ENCODE measurements around the gene FAM209A.
"Not testable (repeated sequence)": the region's sequence is repeated elsewhere in the genome, so short reads cannot be mapped to it uniquely, and the experiment has no call there.

Gene FAM209A

DNA sequence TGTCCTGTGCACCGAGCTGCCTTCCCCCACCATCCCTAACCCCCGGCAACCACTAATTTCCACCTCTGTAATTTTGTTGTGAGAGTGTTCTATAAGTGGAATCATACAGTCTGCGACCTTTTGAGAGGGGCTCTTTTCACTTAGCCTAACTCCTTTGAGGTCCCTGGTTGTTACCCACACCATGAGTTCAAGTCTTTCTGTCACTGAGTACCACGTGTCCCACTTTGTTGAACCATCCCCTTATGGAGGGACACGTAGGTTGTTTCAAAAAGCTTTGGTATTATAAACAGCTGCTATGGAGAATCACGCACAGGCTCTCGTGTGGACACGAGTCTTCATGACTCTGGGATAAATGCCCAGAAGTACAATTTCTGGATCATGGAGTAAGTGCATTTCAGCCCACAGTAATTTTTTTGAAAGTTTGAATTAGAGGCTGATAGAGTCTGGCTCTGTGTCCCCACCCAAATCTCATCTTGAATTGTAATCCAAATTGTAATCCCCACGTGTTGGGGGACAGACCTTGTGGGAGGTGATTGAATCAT, 18.0 kb downstream of the FAM209A start:
- no peak for DNase-seq

GRCh38 chr20:56551571-56551970, 27.0 kb downstream of the FAM209A start:
- no peak for DNase-seq

- DNase-seq, result no peak
Observed at GRCh38 chr20:56552911-56553629, 28.5 kb downstream of the FAM209A start.

DNA sequence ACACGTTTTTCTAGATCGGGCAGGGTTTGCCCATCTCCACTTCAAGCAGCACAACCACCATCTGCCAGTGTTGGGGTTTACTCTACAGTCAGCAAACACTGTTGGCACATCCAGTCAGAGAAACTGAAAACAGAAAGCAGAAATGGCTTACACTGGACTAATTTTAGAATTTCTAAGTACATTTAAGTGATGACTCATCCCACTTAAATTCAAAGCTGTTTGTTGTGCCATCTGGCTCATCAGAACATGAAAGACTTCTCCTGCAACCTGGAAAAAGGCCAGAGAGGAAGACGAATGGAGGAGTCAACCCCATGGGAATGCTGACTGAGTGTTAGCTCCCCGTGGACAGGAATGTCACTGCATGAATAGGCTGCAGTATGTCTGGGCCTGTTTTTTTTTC, 30.3 kb downstream of the FAM209A start:
- no peak for DNase-seq

DNA sequence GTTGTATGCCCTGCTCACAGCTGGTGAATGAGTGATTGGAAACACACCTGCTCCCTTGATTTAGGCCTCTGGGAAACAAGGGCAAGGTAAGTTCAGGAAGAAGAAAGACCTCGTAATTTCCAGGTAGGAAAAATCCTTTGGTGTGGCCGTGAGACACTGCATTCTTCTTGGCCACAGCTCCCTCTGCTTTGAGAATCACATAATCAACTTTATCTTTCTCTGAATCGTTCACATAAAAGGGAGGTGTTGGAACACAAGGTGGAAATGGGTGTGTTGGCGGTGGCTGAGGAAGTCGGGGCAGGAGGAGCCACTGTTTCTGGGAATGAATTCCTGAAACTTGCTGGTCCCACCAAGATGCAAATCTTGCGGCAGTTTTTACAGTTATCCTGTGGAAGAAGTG, 34.4 kb downstream of the FAM209A start:
- DNase-seq, result no peak

DNA sequence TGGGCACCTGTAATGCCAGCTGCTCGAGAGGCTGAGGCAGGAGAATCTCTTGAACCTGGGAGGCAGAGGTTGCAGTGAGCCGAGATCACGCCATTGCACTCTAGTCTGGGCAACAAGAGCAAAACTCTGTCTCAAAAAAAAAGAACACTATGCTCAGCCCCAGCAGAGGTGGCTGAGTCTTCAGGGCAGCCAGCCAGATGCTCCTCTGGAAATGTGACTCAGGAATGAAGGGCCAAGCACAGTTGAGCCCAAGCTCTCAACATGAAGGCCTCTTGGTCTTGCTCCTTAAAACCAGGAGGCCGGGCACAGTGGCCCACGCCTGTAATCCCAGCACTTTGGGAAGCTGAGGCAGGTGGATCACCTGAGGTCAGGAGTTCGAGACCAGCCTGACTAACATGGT, 40.0 kb downstream of the FAM209A start:
- not testable (repeated sequence) for DNase-seq

GRCh38 chr20:56565511-56565910, 41.0 kb downstream of the FAM209A start:
- DNase-seq, result no peak

GRCh38 chr20:56566621-56567020, 42.1 kb downstream of the FAM209A start:
- DNase-seq, result no peak

GRCh38 chr20:56570832-56571231, 46.3 kb downstream of the FAM209A start:
- no peak for DNase-seq

GRCh38 chr20:56572172-56572571, 47.6 kb downstream of the FAM209A start:
- no peak for DNase-seq

- DNase-seq, result no peak
Observed at GRCh38 chr20:56573986-56574385, 49.4 kb downstream of the FAM209A start.

GRCh38 chr20:56574531-56575142, 50.1 kb downstream of the FAM209A start:
- DNase-seq, result no peak

DNA sequence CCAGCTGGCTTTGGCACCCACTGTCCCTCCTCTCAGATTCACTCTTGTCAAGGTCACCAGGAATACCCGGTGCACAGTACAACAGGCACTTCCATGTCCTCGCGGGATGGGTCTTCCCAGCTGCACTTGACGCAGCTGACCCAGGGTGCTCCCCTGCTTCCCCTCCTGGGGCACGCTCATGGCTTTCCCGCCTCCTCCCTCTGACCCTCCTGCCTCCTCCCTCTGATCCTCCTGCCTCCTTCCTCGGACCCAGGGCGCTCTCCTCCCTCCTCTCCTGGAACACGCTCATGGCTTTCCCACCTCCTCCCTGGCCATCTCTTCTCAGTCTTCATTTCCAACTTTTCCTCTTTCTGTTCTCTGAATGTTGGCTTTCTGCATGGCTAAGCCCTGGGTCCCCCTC, 50.6 kb downstream of the FAM209A start:
- DNase-seq, result no peak
